ENCODE measurements around the gene DNMT1.

The DNMT1 gene

GRCh38 chr19:10088949-10089554, 105.7 kb downstream of the DNMT1 start:
- FAIRE-seq = no peak
- TF ChIP-seq CTCF (IDR thresholded peaks at IDR 0.05; ENCODE audit: insufficient read depth, missing control alignments) = no peak
- no peak for DNase-seq (ENCODE audit: insufficient read length, low spot score)

GRCh38 chr19:10087296-10088061, 107.3 kb downstream of the DNMT1 start:
- no peak for FAIRE-seq
- no peak for TF ChIP-seq CTCF (IDR thresholded peaks at IDR 0.05; ENCODE audit: insufficient read depth, missing control alignments)
- peak; percentile 1 for DNase-seq (ENCODE audit: insufficient read length, low spot score)

- DNase-seq (ENCODE audit: insufficient read length, low spot score) = no peak
- FAIRE-seq = no peak
- no peak for TF ChIP-seq CTCF (IDR thresholded peaks at IDR 0.05; ENCODE audit: insufficient read depth, missing control alignments)
Measured at GRCh38 chr19:10086591-10087192, 108.1 kb downstream of the DNMT1 start.

- TF ChIP-seq CTCF (IDR thresholded peaks at IDR 0.05; ENCODE audit: insufficient read depth, missing control alignments) = no peak
- FAIRE-seq (no peak), DNase-seq (ENCODE audit: insufficient read length, low spot score) (peak; percentile 46)
Measured at GRCh38 chr19:10085641-10086590, 108.8 kb downstream of the DNMT1 start, which contains the start of gene SHFL. TSS of gene SHFL (plus strand) at chr19:10086317. CDS start at chr19:10086428, 111 bp downstream.

- no peak for FAIRE-seq
Measured at GRCh38 chr19:10084803-10085202, 110.0 kb downstream of the DNMT1 start.

More at GRCh38 chr19:10084803-10085202, 110.0 kb downstream of the DNMT1 start:
- no peak for TF ChIP-seq CTCF (IDR thresholded peaks at IDR 0.05; ENCODE audit: insufficient read depth, missing control alignments)
- DNase-seq (ENCODE audit: insufficient read length, low spot score) = no peak

Data from D721Med (cell line).